Cardiac muscle cell (in vitro differentiated cells and primary cell): ENCODE data around the gene NXF1. TPM values are rescaled to one million over a fixed set of nuclear protein-coding genes. Genes with fewer than 3 reads are reported as not detected.

ENCODE experiments used
- DNase-seq, 2 donors: peaks; one replicate each; pipeline versions ENCODE4 v3.0.0 to v3.0.0-alpha.2; 2010 to 2017; ENCODE audit warnings: low read depth in 1 of 2, low spot score in 1 of 2
- H3K27ac ChIP-seq: fragments of 200-600 bp; sonication (generic); 2 replicates; pipeline ENCODE4 v1.5.1; 2016
- H3K27me3 ChIP-seq: fragments of 200-600 bp; sonication (generic); 2 replicates; pipeline ENCODE4 v1.6.0; 2016; ENCODE audit warnings: control low read depth
- H3K36me3 ChIP-seq: fragments of 200-600 bp; sonication (generic); 2 replicates; pipeline ENCODE4 v1.5.1; 2016; ENCODE audit warnings: control low read depth
- H3K4me1 ChIP-seq: fragments of 200-600 bp; sonication (generic); 2 replicates; pipeline ENCODE4 v1.8.1; 2017; ENCODE audit warnings: low read depth, mild to moderate bottlenecking, mixed run types
- H3K4me3 ChIP-seq: fragments of 200-600 bp; sonication (generic); 2 replicates; pipeline ENCODE4 v1.5.1; 2016; ENCODE audit warnings: mild to moderate bottlenecking
- H3K9me3 ChIP-seq: fragments of 200-600 bp; sonication (generic); 2 replicates; pipeline ENCODE4 v1.5.1; 2017; ENCODE audit warnings: low read depth, mild to moderate bottlenecking, control low read depth
- CTCF ChIP-seq: IDR thresholded peaks from 2 replicates; pipeline ENCODE4 v1.5.1; 2012; ENCODE audit warnings: low read depth, mild to moderate bottlenecking, low read length
- polyA plus RNA-seq: library from polyadenylated mRNA; unstranded; fragments of >200 nt; fragmentation: Nextera tagmentation; extraction: Ambion mirVana; gene quantifications from 2 replicates; pipeline ENCODE4 v1.2.1, GENCODE V29; 2016
- total RNA-seq: library from RNA; depleted of rRNA; stranded (reverse); fragments of >200 nt; gene quantifications from 2 replicates; pipeline ENCODE4 v1.2.3, GENCODE V29; 2016

Gene NXF1
- total and polyA plus RNA-seq, 2 experiments from 2014 or later, result 60.7 to 127 TPM

GRCh38 chr11:62794201-62794775 is 11.0 kb downstream of the NXF1 start:
- Histone ChIP-seq H3K4me1 (peaks cover 16% of the 10 kb centered on the region), H3K27me3 (no peaks in the 10 kb centered on the region), H3K9me3 (no peaks in the 10 kb centered on the region), H3K4me3 (no peak overlapping the region), H3K27ac (peak overlapping the region; percentile 97), H3K36me3 (peaks cover 52% of the 10 kb centered on the region)
- TF ChIP-seq CTCF, result no peak
- no peak for DNase-seq

DNA sequence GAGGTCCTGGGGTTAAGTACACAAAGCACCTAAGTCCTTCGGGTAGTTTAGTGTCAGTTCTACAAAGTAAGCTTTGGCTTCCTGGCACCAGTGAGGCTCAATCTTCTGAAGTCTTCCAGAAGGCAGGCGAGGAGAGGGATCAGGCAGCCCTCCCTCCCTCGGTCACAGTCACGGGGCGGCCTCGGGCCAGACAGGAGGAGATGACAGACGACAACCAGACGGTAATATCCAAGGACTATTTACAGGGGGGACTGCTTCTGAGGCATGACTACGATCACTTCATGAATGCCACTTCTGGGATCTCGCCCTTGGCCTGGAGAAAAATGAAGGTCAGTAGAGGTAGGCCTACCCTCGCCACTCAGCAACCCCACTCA is 13.1 kb downstream of the NXF1 start:
- Histone ChIP-seq H3K4me1 (peaks cover 16% of the 10 kb centered on the region), H3K27me3 (no peaks in the 10 kb centered on the region), H3K36me3 (peaks cover 39% of the 10 kb centered on the region), H3K27ac (peak overlapping the region; percentile 97), H3K4me3 (peak overlapping the region; percentile 92), H3K9me3 (no peaks in the 10 kb centered on the region)
- TF ChIP-seq CTCF, result no peak
- peak in 1 of 2 donors; percentile 94 for DNase-seq

- peaks cover 33% of the 10 kb centered on the region for H3K36me3 ChIP-seq
- H3K4me3 ChIP-seq, result peak within 1 kb of the TSS; percentile 92
Measured at GRCh38 chr11:62791501-62792201, 13.6 kb downstream of the NXF1 start, which contains the start of gene TMEM223. Gene TMEM223, minus strand, starts transcription at chr11:62792006. Its CDS starts 12 bp downstream, at chr11:62791994.

DNA sequence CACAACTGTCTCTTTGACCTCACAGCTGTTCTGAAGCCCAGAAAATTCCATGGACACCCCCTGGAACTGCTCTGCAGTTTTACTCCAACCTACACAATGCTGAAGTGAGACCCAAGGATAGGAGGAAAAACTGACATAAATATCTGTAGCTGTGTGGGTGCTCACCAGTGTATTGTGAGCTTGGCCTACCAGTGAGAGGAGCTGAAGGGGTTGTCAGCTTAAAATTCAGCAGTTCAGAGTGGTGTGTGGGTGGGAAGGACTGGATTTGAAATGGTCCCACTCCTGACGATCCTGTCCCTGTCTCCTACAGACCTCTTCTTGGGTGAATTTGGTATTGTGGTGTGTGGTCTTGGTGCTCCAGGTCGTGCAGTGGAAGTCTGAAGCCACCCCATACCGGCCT is 15.7 kb downstream of the NXF1 start:
- Histone ChIP-seq H3K4me1 (peaks cover 20% of the 10 kb centered on the region), H3K36me3 (peaks cover 12% of the 10 kb centered on the region), H3K27me3 (no peaks in the 10 kb centered on the region), H3K4me3 (no peak overlapping the region), H3K27ac (peak overlapping the region; percentile 10), H3K9me3 (no peaks in the 10 kb centered on the region)
- no peak for TF ChIP-seq CTCF
- no peak for DNase-seq

More at GRCh38 chr11:62791501-62792201, 13.6 kb downstream of the NXF1 start, which contains the start of gene TMEM223:
- TF ChIP-seq CTCF, result no peak
- peak; percentile 84 to 91 for DNase-seq
- Histone ChIP-seq H3K27me3 (no peaks in the 10 kb centered on the region), H3K4me1 (peaks cover 16% of the 10 kb centered on the region), H3K27ac (peak within 1 kb of the TSS; percentile 97), H3K9me3 (no peaks in the 10 kb centered on the region)

DNA sequence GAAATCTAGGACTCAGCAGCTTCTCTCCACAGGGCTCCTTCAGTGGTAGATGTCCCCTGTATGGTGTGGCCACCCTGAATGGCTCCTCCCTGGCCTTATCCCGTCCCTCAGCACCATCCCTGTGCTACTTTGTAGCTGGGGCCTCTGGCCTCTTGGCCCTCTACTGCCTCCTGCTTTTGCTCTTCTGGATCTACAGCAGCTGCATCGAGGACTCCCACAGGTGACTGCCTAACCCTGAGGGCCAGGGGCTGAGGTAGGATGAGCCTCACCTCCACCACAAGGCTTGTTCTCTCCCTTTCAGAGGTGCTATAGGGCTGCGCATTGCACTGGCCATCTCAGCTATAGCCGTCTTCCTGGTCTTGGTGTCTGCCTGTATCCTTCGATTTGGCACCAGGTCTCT is 16.2 kb downstream of the NXF1 start:
- H3K4me1 ChIP-seq, result peaks cover 20% of the 10 kb centered on the region
- TF ChIP-seq CTCF, result no peak
- DNase-seq, result no peak
- H3K9me3 ChIP-seq, result no peaks in the 10 kb centered on the region
- peaks cover 7% of the 10 kb centered on the region for H3K36me3 ChIP-seq
- peak overlapping the region; percentile 30 for H3K27ac ChIP-seq
- no peak overlapping the region for H3K4me3 ChIP-seq
- H3K27me3 ChIP-seq, result no peaks in the 10 kb centered on the region
